GM12878 (cell line): ENCODE measurements around the gene BICD1. TPM values are rescaled to one million over a fixed set of nuclear protein-coding genes. Genes with fewer than 3 reads are reported as not detected.

ENCODE experiments used
- ATAC-seq: fragments of 200-7000 bp; cut with Tn5 transposase; 3 replicates; pipeline ENCODE4 v1.9.1; 2020; ENCODE audit warnings: mild to moderate bottlenecking, moderate library complexity
- BruUV-seq: library from RNA; stranded (reverse); fragments of 400-500 nt; replicated peaks from 2 replicates; lab custom pipeline; 2021; lab: Mats Ljungman, UMichigan
- CTCF ChIA-PET: fragments of 300-600 bp; sonication (Branson Sonifier 250); formaldehyde crosslinking; extraction: SDS; loops from one replicate; lab custom pipeline; 2021; ENCODE audit warnings: inconsistent platforms; lab: Yijun Ruan, JAX
- POLR2A ChIA-PET: fragments of 350-600 bp; formaldehyde crosslinking; extraction: SDS; loops from one replicate; lab custom pipeline; 2021; ENCODE audit warnings: inconsistent platforms; lab: Charles Lee
- RAD21 ChIA-PET: fragments of 300-600 bp; sonication (Branson Sonifier 250); formaldehyde crosslinking; loops from one replicate; lab custom pipeline; 2023; ENCODE audit warnings: antibody characterized with exemption; ENCODE audit not compliant: unreplicated experiment; lab: Charles Lee
- SMC1A ChIA-PET: fragments of 300-600 bp; sonication (Branson Sonifier 250); formaldehyde crosslinking; loops from one replicate; lab custom pipeline; 2023; ENCODE audit not compliant: unreplicated experiment, uncharacterized antibody; lab: Charles Lee
- DNase-seq: peaks from one replicate; pipeline ENCODE4 v3.0.0-alpha.2; 2011; ENCODE audit warnings: low read depth, low spot score
- FAIRE-seq: peaks from 3 replicates; lab custom pipeline; 2011; peaks lifted over from hg19 to GRCh38; lab: Jason Lieb, UNC
- H2AFZ ChIP-seq: 2 replicates; pipeline ENCODE4 v1.6.0; 2011; ENCODE audit warnings: low read depth, low read length, control low read depth; ENCODE audit not compliant: control insufficient read depth
- H3K27ac ChIP-seq: 2 replicates; pipeline ENCODE4 v1.5.1; 2011; ENCODE audit warnings: control low read depth; ENCODE audit not compliant: control insufficient read depth, insufficient read depth
- H3K27me3 ChIP-seq, 2 experiments: replicated peaks in 1 of 2; 2 replicates each; pipeline versions ENCODE4 v1.6.0 to v1.6.1; 2011; ENCODE audit warnings: low read length in 1 of 2; ENCODE audit not compliant: control insufficient read depth in 2 of 2, insufficient read depth in 2 of 2
- H3K36me3 ChIP-seq, 2 experiments: 2 replicates each; pipeline ENCODE4 v1.5.1; 2011; ENCODE audit warnings: low read length in 1 of 2; ENCODE audit not compliant: control insufficient read depth in 2 of 2, insufficient read depth in 2 of 2
- H3K4me1 ChIP-seq: 2 replicates; pipeline ENCODE4 v1.6.1; 2011; ENCODE audit warnings: mild to moderate bottlenecking, low read length, moderate library complexity, mixed read lengths; ENCODE audit not compliant: control insufficient read depth, insufficient read depth
- H3K4me2 ChIP-seq: 2 replicates; pipeline ENCODE4 v1.6.0; 2011; ENCODE audit warnings: control low read depth; ENCODE audit not compliant: control insufficient read depth, insufficient read depth
- H3K4me3 ChIP-seq: fragments of 200-600 bp; sonication (generic); 2 replicates; pipeline ENCODE4 v1.5.1; 2016
- H3K79me2 ChIP-seq: 2 replicates; pipeline ENCODE4 v1.6.0; 2011; ENCODE audit warnings: low read length; ENCODE audit not compliant: control insufficient read depth, insufficient read depth
- H3K9ac ChIP-seq: 2 replicates; pipeline ENCODE4 v1.8.0; 2011; ENCODE audit warnings: low read length, control low read depth, mixed read lengths; ENCODE audit not compliant: control insufficient read depth, insufficient read depth
- H3K9me3 ChIP-seq: replicated peaks from 3 replicates; pipeline ENCODE4 v1.5.1; 2011; ENCODE audit warnings: mild to moderate bottlenecking, low read length; ENCODE audit not compliant: control insufficient read depth, insufficient read depth
- H4K20me1 ChIP-seq: 2 replicates; pipeline ENCODE4 v1.6.0; 2011; ENCODE audit not compliant: control insufficient read depth, insufficient read depth
- JUNB ChIP-seq: IDR thresholded peaks from 2 replicates; pipeline ENCODE4 v1.6.1; 2016; ENCODE audit warnings: antibody characterized with exemption, mild to moderate bottlenecking
- RUNX3 ChIP-seq: IDR thresholded peaks from 2 replicates; pipeline ENCODE4 v1.6.1; 2012; ENCODE audit warnings: low read length, inconsistent platforms
- WGBS: methylation state at CpG from one replicate; pipeline ENCODE4 v1.1.6; 2016; ENCODE audit warnings: low lambda C conversion rate; ENCODE audit not compliant: insufficient replicate concordance, insufficient coverage; ENCODE audit errors: missing lambda C conversion rate; 5-methylcytosine and 5-hydroxymethylcytosine counted together
- in situ Hi-C: fragments of 300-500 bp; cut with MboI; formaldehyde crosslinking; loops from 9 replicates; pipeline ENCODE4 v1.14.3; 2018; ENCODE audit warnings: mixed read lengths
- intact Hi-C: fragments of 100-400 bp; cut with micrococcal nuclease; formaldehyde crosslinking; loops from one replicate; pipeline ENCODE4 v1.14.2; 2022; ENCODE audit not compliant: unreplicated experiment
- polyA plus RNA-seq, 11 experiments: library from polyadenylated mRNA; depleted of rRNA in 4 of 11; unstranded in 6 of 11; stranded (reverse) in 5 of 11; fragments of >200 nt; fragmentation: Nextera tagmentation in 4 of 11; fragmentation: Illumina TruSeq in 1 of 11; extraction: Ambion mirVana in 4 of 11; extraction: Trizol in 1 of 11; gene quantifications; 1 replicate in 1 of 11; 2 replicates in 10 of 11; pipeline versions ENCODE4 v1.2.1 to v1.2.3, GENCODE V29; 2011 to 2016; ENCODE audit warnings: inconsistent platforms in 2 of 11, missing spikeins in 2 of 11, low read depth in 1 of 11
- total RNA-seq, 4 experiments: library from RNA; depleted of rRNA in 3 of 4; stranded (reverse); fragments of >200 nt in 3 of 4; fragmentation: Illumina TruSeq in 1 of 4; extraction: Trizol in 1 of 4; gene quantifications; 2 replicates each; pipeline versions ENCODE4 v1.2.1 to v1.2.3, GENCODE V29; 2013 to 2021
- TF ChIP-seq, protein P1 (sequence below): fragments of 450-650 bp; formaldehyde crosslinking; IDR thresholded peaks from 2 replicates; pipeline ENCODE4 v1.4.0; 2020; ENCODE audit warnings: mild to moderate bottlenecking, moderate library complexity

Gene BICD1
- total and polyA plus RNA-seq, 10 of the 15 experiments (the other 5 are each of a cell fraction or from before 2014, with no cell fraction given), result 4.7 to 32.5 (median 14.4) TPM

DNA sequence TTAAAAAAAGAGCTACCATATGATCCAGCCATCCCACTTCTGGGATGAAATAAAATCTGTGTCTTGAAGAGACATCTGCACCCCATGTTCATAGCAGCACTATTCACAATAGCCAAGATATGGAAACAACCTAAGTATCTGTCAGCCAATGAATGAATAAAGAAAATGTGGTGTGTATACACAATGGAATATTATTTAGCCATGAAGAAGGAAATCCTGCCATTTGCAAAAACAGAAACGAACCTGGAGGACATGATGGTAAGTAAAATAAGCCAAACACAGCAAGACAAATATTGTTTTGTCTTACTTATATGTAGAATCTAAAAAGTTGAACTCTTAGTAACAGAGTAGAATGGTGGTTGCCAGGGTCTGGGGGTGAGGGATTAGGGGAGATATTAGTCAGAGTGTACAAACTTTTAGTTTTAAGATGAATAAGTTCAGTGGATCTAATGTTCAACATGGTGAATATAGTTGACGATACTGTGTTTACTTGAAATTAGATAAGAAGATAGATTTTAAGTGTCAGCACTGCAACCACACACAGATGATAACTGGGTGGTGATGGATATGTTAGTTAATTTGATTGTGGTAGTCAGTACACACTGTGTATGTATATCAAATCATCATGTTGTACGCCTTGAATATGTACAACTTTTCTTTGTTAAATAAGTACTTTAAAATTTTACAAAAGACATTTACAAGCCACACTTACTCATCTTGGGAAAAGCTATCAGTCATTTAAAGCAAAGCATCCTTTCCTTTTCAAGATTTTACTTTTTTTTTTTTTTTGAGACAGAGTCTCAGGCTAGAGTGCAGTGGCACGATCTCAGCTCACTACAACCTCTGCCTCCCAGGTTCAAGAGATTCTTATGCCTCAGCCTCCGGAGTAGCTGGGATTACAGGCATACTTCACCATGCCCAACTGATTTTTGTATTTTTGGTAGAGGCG is 89.9 kb downstream of the BICD1 start:
- intact Hi-C loops (no loop called here), in situ Hi-C loops (no loop called here)
- no peaks in the 10 kb centered on the region for H4K20me1 ChIP-seq
- H3K4me1 ChIP-seq, result no peaks in the 10 kb centered on the region
- SMC1A ChIA-PET, result interaction anchor here (0.7 to 1.2 kb wide), 3 partner anchors 12 to 514 kb away, joined by 3 read pairs; no protein-coding TSS in a partner anchor
- FAIRE-seq (peak; percentile 44), DNase-seq (no peak), ATAC-seq (peak; percentile 36; the same call in 1 of the 3 replicates)
- H3K9me3 ChIP-seq, result peaks cover 5% of the 10 kb centered on the region; the same call in 2 of the 3 replicates
- no peak overlapping the region for H3K9ac ChIP-seq
- H3K79me2 ChIP-seq, result no peaks in the 10 kb centered on the region
- no peaks in the 10 kb centered on the region; a peak in 1 of 4 replicates for H3K36me3 ChIP-seq
- BruUV-seq, result no TSS peak
- peak; percentile 72 for TF ChIP-seq JUNB
- TF ChIP-seq, protein P1, sequence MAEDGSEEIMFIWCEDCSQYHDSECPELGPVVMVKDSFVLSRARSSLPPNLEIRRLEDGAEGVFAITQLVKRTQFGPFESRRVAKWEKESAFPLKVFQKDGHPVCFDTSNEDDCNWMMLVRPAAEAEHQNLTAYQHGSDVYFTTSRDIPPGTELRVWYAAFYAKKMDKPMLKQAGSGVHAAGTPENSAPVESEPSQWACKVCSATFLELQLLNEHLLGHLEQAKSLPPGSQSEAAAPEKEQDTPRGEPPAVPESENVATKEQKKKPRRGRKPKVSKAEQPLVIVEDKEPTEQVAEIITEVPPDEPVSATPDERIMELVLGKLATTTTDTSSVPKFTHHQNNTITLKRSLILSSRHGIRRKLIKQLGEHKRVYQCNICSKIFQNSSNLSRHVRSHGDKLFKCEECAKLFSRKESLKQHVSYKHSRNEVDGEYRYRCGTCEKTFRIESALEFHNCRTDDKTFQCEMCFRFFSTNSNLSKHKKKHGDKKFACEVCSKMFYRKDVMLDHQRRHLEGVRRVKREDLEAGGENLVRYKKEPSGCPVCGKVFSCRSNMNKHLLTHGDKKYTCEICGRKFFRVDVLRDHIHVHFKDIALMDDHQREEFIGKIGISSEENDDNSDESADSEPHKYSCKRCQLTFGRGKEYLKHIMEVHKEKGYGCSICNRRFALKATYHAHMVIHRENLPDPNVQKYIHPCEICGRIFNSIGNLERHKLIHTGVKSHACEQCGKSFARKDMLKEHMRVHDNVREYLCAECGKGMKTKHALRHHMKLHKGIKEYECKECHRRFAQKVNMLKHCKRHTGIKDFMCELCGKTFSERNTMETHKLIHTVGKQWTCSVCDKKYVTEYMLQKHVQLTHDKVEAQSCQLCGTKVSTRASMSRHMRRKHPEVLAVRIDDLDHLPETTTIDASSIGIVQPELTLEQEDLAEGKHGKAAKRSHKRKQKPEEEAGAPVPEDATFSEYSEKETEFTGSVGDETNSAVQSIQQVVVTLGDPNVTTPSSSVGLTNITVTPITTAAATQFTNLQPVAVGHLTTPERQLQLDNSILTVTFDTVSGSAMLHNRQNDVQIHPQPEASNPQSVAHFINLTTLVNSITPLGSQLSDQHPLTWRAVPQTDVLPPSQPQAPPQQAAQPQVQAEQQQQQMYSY (CRISPR knock-in tag), result no peak
- TF ChIP-seq RUNX3, result peak; percentile 37; the same call in 1 of the 2 replicates
- H2AFZ ChIP-seq, result no peak overlapping the region
- RAD21 ChIA-PET, result no interaction called here
- H3K27ac ChIP-seq, result no peak overlapping the region
- no peak overlapping the region for H3K4me3 ChIP-seq
- POLR2A ChIA-PET, result no interaction called here
- H3K27me3 ChIP-seq, result no peaks in the 10 kb centered on the region
- CTCF ChIA-PET, result interaction anchor here (0.6 kb wide), 1 partner anchor 418 kb away, joined by 3 read pairs; no protein-coding TSS in a partner anchor
- H3K4me2 ChIP-seq, result no peak overlapping the region
- whole genome bisulfite sequencing, result 55% methylated on average over 6 of the region's 6 CpGs
